ENCODE results near the gene CKB. TPM values are rescaled to one million over a fixed set of nuclear protein-coding genes. Genes with fewer than 3 reads are reported as not detected.
A peak's percentile ranks its signal among the peaks of the same experiment; 100 is the strongest.

The CKB gene
- total and polyA plus RNA-seq, 10 donors = 8.0 to 28.4 (median 16.1) TPM

DNA sequence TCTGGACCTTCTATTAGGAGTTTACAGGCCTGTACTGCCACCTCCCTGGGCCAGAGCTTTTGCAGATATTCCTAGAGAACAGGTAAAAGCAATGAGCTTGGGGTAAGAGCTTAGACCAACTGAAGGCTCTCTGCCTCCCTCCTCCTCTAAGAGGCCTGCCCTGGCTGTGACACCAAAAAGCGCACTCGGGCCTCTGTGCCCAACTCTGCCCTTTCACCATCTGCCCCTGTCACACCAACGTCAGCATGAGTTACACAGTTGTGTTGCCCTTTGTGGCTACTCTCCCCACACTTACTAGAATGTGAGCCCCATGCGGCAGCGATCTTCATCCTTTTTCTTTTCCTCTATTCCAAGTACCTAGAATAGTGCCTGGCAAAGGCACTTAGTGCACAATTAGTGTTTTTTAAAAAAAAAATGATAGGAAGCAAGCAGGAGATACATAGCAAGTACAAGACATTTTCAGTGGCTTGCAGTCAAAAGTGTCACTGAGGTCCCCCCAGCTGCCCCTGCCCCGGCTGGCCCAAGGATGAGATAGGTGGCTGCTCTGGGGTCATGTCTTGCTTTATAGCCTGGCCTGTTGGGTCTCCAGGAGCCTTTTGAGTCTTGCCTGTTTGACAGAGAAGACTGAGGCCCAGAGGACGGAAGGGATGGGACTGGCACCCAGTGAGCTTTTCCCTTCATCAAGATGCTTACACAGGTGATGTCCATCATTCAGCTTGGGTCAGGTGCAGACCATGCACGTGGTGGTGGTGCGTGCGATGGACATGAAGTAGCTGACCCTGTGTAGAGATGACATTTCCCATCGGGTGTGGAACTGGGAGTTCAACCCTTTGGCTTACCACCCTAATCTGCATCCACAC lies 12.5 kb downstream of the CKB start:
- DNase-seq = peak; percentile 31
- TF ChIP-seq, protein P1, sequence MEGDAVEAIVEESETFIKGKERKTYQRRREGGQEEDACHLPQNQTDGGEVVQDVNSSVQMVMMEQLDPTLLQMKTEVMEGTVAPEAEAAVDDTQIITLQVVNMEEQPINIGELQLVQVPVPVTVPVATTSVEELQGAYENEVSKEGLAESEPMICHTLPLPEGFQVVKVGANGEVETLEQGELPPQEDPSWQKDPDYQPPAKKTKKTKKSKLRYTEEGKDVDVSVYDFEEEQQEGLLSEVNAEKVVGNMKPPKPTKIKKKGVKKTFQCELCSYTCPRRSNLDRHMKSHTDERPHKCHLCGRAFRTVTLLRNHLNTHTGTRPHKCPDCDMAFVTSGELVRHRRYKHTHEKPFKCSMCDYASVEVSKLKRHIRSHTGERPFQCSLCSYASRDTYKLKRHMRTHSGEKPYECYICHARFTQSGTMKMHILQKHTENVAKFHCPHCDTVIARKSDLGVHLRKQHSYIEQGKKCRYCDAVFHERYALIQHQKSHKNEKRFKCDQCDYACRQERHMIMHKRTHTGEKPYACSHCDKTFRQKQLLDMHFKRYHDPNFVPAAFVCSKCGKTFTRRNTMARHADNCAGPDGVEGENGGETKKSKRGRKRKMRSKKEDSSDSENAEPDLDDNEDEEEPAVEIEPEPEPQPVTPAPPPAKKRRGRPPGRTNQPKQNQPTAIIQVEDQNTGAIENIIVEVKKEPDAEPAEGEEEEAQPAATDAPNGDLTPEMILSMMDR (IDR thresholded peaks at IDR 0.05 in 8 of 11, conservative IDR thresholded peaks at IDR 0.05 in 3 of 11) = no peak
- no peak for TF ChIP-seq POLR2AphosphoS5 (IDR thresholded peaks at IDR 0.05)
- TF ChIP-seq POLR2A (IDR thresholded peaks at IDR 0.05) = no peak
- WGBS, 5 donors = 92 to 95% (median 95%) methylated on average over 10 to 11 of the region's 11 CpGs
- no peak overlapping the region for H3K4me3 ChIP-seq
- peak overlapping the region in 1 of 8 donors; percentile 34 for H3K27ac ChIP-seq
- H3K4me1 ChIP-seq = peaks cover 4 to 42% (median 22%) of the 10 kb centered on the region in 6 donors
- peaks cover 0 to 80% (median 20%) of the 10 kb centered on the region in 6 donors for H3K36me3 ChIP-seq
- no peaks in the 10 kb centered on the region for H3K27me3 ChIP-seq (replicated peaks in 1 of 7)
- no peaks in the 10 kb centered on the region for H3K9me3 ChIP-seq
- intact Hi-C loops (cut with DNase I; ENCODE audit: low total_unique reads) = no loop called here

DNA sequence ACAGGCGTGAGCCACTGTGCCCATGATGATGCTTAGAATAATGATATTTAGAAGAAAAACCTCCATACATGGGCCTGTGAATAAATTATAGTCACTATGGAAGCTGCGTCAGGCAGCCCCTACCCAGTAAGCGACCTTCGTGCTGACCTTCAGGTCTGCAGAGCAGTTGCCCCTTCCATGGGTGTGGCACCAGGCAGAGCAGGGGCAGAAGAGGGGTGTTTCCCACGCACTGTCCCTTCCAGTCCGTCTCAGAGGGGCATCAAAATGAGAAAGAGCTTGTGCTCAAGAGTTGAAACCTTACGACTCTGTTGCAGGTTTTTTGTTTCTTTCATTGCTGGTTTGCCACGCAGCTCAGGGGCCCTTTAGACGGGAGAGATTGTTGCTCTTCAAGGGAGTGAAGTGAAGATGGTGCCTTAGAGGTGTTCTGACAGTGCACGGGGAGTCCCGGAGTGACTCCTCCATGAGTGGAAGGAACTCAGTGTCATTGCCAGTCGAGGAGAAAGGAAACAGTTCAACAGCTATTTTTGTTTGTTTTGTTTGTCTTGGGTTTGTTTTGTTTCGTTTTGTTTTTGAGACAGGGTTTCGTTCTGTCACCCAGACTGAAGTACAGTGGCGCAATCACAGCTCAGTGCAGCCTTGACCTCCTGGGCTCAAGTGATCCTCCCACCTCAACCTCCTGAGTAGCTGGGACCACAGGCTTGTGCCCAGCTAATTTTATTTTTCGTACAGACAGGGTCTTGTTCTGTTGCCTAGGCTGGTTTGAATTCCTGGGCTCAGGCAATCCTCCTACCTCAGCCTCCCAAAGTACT lies 13.9 kb downstream of the CKB start:
- no peak for DNase-seq
- H3K9me3 ChIP-seq = no peaks in the 10 kb centered on the region
- peaks cover 4 to 40% (median 22%) of the 10 kb centered on the region in 6 donors for H3K4me1 ChIP-seq
- TF ChIP-seq POLR2AphosphoS5 (IDR thresholded peaks at IDR 0.05) (no peak), POLR2A (IDR thresholded peaks at IDR 0.05) (no peak)
- TF ChIP-seq, protein P1 (IDR thresholded peaks at IDR 0.05 in 8 of 11, conservative IDR thresholded peaks at IDR 0.05 in 3 of 11) = no peak
- H3K27me3 ChIP-seq (replicated peaks in 1 of 7) = no peaks in the 10 kb centered on the region
- peaks cover 0 to 93% (median 34%) of the 10 kb centered on the region in 6 donors for H3K36me3 ChIP-seq
- WGBS, 5 donors = 71 to 86% (median 81%) methylated on average over 16 of the region's 16 CpGs
- no peak overlapping the region for H3K4me3 ChIP-seq
- H3K27ac ChIP-seq = peak overlapping the region in 5 of 8 donors; percentile 9 to 57 (median 34)
- intact Hi-C loops (cut with DNase I; ENCODE audit: low total_unique reads) = no loop called here

DNA sequence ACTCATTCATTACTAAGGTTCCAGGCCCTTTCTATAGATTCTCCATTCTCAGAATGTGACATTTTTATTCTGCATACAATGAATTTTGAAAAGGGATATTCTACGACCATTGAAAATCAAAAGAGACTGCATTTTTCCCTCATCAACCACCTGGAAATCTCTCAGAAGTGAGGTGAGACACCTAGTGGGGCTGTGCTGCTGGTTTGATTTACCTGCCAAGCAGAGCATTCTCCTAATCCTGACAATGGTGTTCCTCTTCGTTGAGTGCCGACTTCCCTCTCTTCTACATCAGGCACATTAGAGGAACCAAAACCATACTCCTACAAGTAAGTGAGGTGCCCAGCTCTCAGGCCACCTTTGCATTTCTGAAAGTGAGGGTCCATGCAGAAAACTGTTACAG lies 14.9 kb downstream of the CKB start:
- Histone ChIP-seq H3K36me3 (peaks cover 0 to 96% (median 43%) of the 10 kb centered on the region in 6 donors), H3K27me3 (replicated peaks in 1 of 7) (no peaks in the 10 kb centered on the region), H3K4me3 (no peak overlapping the region), H3K4me1 (peaks cover 4 to 31% (median 18%) of the 10 kb centered on the region in 6 donors), H3K27ac (peak overlapping the region in 5 of 8 donors; percentile 11 to 61 (median 40)), H3K9me3 (no peaks in the 10 kb centered on the region)
- TF ChIP-seq, protein P1 (IDR thresholded peaks at IDR 0.05 in 8 of 11, conservative IDR thresholded peaks at IDR 0.05 in 3 of 11) = no peak
- no peak for TF ChIP-seq POLR2AphosphoS5 (IDR thresholded peaks at IDR 0.05)
- no peak for TF ChIP-seq POLR2A (IDR thresholded peaks at IDR 0.05)
- intact Hi-C loops (cut with DNase I; ENCODE audit: low total_unique reads) = no loop called here
- no peak for DNase-seq
- WGBS, 5 donors = 52 to 69% (median 59%) methylated on average over 3 of the region's 3 CpGs
